HPDE6-E6E7 (cell line): Measurements from ENCODE around the gene CASKIN1.
"Not testable (repeated sequence)": the region's sequence is repeated elsewhere in the genome, so short reads cannot be mapped to it uniquely, and the experiment has no call there.

ENCODE experiments used
- DNase-seq: peaks from one replicate; pipeline ENCODE4 v3.0.0; 2011; ENCODE audit warnings: missing footprints; ENCODE audit errors: extremely low spot score

The CASKIN1 gene, protein sequence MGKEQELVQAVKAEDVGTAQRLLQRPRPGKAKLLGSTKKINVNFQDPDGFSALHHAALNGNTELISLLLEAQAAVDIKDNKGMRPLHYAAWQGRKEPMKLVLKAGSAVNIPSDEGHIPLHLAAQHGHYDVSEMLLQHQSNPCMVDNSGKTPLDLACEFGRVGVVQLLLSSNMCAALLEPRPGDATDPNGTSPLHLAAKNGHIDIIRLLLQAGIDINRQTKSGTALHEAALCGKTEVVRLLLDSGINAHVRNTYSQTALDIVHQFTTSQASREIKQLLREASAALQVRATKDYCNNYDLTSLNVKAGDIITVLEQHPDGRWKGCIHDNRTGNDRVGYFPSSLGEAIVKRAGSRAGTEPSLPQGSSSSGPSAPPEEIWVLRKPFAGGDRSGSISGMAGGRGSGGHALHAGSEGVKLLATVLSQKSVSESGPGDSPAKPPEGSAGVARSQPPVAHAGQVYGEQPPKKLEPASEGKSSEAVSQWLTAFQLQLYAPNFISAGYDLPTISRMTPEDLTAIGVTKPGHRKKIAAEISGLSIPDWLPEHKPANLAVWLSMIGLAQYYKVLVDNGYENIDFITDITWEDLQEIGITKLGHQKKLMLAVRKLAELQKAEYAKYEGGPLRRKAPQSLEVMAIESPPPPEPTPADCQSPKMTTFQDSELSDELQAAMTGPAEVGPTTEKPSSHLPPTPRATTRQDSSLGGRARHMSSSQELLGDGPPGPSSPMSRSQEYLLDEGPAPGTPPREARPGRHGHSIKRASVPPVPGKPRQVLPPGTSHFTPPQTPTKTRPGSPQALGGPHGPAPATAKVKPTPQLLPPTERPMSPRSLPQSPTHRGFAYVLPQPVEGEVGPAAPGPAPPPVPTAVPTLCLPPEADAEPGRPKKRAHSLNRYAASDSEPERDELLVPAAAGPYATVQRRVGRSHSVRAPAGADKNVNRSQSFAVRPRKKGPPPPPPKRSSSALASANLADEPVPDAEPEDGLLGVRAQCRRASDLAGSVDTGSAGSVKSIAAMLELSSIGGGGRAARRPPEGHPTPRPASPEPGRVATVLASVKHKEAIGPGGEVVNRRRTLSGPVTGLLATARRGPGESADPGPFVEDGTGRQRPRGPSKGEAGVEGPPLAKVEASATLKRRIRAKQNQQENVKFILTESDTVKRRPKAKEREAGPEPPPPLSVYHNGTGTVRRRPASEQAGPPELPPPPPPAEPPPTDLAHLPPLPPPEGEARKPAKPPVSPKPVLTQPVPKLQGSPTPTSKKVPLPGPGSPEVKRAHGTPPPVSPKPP (N-terminal part only)

DNA sequence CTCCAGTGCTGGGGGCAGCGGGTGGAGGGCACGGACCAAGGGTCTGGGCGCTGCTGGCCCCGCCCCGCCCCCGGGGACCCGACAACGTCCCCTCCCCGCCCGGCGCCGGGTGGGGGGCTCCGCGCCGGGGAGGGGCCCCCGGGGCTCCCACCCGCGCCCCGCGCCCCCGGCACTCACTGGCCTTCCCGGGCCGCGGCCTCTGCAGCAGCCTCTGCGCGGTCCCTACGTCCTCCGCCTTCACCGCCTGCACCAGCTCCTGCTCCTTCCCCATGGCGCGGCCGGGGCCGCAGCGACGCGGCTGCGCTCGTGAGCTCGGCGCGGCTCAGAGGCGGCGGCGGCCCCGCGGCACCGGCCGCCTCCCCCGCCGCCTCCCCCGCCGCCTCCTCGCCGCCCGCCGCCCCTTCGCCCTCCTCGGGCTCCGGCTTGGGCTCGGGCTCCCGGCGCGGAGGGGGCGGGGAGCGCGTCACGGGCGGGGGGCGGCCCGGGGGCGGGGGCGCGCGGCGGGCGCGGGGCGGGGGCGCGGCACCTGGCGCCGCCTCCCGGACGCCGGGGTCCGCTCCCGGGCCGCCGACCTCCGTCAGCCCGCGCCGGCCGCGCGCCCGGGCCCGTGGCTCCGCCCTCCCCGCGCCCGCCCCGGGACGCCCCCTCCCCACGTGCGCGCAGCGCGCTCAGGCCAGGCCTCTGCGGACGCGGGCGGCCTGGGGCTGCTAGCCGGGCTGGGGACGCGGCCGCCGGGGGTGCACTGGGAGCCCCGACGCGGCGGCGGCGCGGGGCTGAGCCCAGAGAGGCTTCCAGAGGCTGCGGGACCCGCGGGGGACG is at the start of gene CASKIN1:
Gene CASKIN1 (minus strand): TSS at position 444 of the 819 bp plus-strand sequence. CDS start 173 bp downstream, at position 271.
- DNase-seq = no peak

- no peak for DNase-seq
Observed at GRCh38 chr16:2244926-2245795, 48.8 kb upstream of the CASKIN1 start.

- DNase-seq = no peak
Observed at GRCh38 chr16:2244301-2244700, 47.9 kb upstream of the CASKIN1 start.

DNA sequence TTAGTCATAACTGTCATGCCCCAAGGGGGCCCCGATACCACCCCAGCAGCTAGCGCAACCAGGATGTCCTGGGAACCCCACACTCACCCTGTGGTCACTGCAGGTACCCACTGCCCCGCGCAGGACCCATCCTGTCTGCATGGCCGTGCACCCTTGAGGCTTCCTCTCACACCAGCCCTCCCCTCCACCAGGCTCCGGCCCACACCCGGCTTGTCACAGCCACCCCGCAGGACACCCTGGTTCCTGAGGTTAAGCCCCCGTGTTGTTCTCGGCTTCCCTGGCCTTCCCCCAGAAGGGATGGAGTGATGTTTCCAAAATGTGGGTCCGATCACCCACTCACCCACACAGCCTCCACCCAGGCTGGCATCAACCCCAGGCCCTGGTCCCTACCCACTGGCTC is 47.4 kb upstream of the CASKIN1 start:
- no peak for DNase-seq

- DNase-seq = no peak
Observed at GRCh38 chr16:2243031-2243528, 46.7 kb upstream of the CASKIN1 start.

DNA sequence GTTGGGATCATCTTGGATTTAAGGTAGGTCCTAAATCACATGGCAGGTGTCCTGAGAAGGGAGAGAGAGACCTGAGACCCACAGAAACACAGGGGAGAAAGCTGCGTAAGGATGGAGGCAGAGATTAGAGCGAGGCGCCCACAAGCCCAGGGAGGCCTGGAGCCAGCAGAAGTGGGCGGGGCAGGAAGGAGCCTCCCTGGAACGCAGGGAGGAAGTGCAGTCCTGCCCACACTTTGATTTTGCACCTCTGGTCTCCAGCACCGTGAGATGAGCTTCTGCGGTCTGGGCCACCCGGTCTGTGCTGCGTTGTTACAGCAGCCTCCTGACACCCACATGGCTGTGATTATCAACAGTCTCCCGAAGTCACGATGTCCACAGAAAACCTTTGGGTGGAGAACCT is 46.2 kb upstream of the CASKIN1 start:
- no peak for DNase-seq

- DNase-seq = not testable (repeated sequence)
Observed at GRCh38 chr16:2240331-2240730, 43.9 kb upstream of the CASKIN1 start.

- no peak for DNase-seq
Observed at GRCh38 chr16:2238838-2239675, 42.7 kb upstream of the CASKIN1 start.

GRCh38 chr16:2238150-2238837 is 41.9 kb upstream of the CASKIN1 start:
- DNase-seq = no peak

DNA sequence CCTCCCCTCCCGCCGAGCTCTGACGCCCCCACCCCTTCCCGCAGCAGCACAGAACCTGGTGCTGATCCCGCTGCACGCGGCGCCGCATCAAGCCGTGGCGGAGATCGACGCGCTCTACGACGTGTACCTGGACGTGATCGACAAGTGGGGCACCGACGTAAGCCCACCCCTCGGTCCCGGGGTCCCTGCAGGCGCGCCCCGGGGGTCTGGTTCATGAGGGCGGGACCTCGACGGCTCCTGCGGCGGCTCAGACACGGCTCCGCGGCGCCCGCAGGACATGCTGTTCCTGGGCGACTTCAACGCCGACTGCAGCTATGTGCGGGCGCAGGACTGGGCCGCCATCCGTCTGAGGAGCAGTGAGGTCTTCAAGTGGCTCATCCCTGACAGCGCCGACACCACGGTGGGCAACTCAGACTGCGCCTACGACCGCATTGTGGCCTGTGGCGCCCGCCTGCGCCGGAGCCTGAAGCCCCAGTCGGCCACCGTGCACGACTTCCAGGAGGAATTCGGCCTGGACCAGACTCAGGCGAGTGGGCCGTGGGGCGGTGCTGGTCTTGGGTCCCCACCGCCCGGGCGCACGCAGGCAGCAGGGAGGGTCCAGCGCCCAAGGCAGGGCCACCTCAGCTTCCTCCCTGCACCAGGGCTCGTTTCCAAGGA is 41.2 kb upstream of the CASKIN1 start:
- no peak for DNase-seq

DNA sequence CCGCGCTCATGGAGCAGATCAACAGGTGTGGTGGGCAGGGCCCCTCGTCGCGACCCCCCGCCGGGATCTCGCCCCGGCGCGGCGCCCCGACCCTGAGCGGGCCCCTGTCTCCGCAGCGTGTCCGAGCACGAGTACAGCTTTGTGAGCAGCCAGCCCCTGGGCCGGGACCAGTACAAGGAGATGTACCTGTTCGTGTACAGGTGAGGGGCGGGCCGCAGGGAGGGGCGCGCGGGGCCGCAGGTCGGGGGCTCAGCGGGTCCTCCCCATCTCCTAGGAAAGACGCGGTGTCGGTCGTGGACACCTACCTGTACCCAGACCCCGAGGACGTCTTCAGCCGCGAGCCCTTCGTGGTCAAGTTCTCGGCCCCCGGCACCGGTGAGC is 40.7 kb upstream of the CASKIN1 start:
- no peak for DNase-seq

GRCh38 chr16:2236337-2237101 is 40.1 kb upstream of the CASKIN1 start, which contains the start of gene DNASE1L2:
DNASE1L2 (plus strand) TSS chr16:2236444; CDS start chr16:2236817, 373 bp downstream.
- no peak for DNase-seq

GRCh38 chr16:2235695-2236336 is 39.4 kb upstream of the CASKIN1 start:
- DNase-seq = no peak

GRCh38 chr16:2235234-2235651 is 38.8 kb upstream of the CASKIN1 start:
- no peak for DNase-seq

- DNase-seq = no peak
Observed at GRCh38 chr16:2234813-2235170, 38.4 kb upstream of the CASKIN1 start.
